ENCODE measurements around the gene RECK. TPM values are rescaled to one million over a fixed set of nuclear protein-coding genes. Genes with fewer than 3 reads are reported as not detected.

The RECK gene
- total RNA-seq, 2 experiments from 2014 or later: 9.3 to 9.8 TPM

DNA sequence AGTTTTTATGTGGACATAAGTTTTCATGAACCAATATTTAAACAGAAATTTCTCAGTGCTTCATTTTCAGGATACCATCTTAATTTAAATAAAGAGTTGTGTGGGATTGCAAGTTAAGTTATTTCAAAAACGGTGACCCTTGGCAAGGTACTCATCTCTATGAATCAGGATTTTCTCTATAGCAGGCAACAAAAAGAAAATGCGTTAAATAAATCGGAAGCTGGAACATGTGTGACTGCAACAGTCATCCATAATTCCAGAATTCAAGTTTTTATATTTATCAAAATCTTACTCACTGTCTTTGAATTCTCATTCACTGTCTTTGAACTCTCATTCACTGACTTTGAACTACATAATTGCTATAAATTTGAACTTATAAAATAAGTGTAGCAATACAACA lies 5.8 kb upstream of the RECK start:
- intact Hi-C loops (cut with DNase I, micrococcal nuclease): no loop called here
- Histone ChIP-seq H3K27ac (ENCODE audit: low read depth in 1 of 2, low read length in 2 of 2) (no peak overlapping the region), H3K9me3 (ENCODE audit: control insufficient read depth in 1 of 2, insufficient read depth in 1 of 2, low read length in 2 of 2) (no peaks in the 10 kb centered on the region), H3K36me3 (ENCODE audit: insufficient read depth, low read length) (no peaks in the 10 kb centered on the region), H3K27me3 (ENCODE audit: control insufficient read depth in 1 of 2, insufficient read depth in 2 of 2, low read length in 2 of 2) (no peaks in the 10 kb centered on the region), H3K4me1 (ENCODE audit: insufficient read depth, low read length) (no peaks in the 10 kb centered on the region), H3K4me3 (ENCODE audit: low read length) (no peak overlapping the region)
- Mint-ChIP-seq H3K36me3 (ENCODE audit: low read depth) (no peaks in the 10 kb centered on the region), H3K9me3 (no peaks in the 10 kb centered on the region), H3K4me1 (ENCODE audit: low read depth) (no peaks in the 10 kb centered on the region), H3K27ac (no peak overlapping the region), H3K27me3 (no peaks in the 10 kb centered on the region), H3K4me3 (no peak overlapping the region)
- ChIA-PET POLR2A (no interaction called here), CTCF (interaction anchor here (1.0 kb wide), 1 partner anchor 23 kb away, joined by 3 read pairs; no protein-coding TSS in a partner anchor)
- ATAC-seq (ENCODE audit: poor library complexity) (no peak), DNase-seq (no peak)
- TF ChIP-seq, protein P1, sequence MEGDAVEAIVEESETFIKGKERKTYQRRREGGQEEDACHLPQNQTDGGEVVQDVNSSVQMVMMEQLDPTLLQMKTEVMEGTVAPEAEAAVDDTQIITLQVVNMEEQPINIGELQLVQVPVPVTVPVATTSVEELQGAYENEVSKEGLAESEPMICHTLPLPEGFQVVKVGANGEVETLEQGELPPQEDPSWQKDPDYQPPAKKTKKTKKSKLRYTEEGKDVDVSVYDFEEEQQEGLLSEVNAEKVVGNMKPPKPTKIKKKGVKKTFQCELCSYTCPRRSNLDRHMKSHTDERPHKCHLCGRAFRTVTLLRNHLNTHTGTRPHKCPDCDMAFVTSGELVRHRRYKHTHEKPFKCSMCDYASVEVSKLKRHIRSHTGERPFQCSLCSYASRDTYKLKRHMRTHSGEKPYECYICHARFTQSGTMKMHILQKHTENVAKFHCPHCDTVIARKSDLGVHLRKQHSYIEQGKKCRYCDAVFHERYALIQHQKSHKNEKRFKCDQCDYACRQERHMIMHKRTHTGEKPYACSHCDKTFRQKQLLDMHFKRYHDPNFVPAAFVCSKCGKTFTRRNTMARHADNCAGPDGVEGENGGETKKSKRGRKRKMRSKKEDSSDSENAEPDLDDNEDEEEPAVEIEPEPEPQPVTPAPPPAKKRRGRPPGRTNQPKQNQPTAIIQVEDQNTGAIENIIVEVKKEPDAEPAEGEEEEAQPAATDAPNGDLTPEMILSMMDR (IDR thresholded peaks at IDR 0.05): no peak

DNA sequence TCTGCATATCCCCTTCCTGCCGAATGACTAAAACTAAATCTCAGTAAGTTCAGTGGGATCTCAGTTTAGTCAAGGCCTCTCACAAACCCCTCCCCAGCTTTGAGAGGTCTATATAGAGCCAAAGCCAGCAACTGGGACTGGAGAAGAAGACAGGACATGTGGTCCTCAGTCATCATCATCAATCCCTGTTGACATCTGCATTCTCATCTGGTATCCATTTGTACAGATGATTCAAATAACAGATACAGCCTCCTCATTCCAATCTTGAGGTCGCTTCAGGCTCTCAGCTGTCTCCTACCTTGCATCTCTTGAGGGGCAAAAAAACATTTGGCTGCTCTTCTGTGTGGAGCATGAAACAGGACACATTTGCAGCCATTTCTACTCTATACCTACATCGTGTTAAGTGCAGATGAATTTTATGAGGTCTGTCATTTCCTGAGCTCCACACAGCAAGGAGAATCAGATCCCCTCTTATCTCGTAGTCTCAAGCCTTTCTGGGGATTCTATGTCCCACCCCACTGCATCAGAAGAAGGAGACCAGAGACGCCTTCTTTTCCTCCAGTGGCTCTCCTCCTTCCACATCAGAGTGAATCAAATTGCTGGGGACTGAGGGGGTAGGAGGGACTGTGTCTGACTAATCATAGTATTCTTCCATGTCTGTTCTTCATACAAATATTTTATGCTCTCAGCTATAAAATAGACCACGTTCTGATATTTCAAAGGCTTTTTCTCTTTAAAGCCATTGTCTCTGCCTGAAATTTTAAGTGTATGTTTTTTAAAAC lies 4.7 kb upstream of the RECK start:
- Mint-ChIP-seq H3K4me1 (ENCODE audit: low read depth) (no peaks in the 10 kb centered on the region), H3K27me3 (no peaks in the 10 kb centered on the region), H3K36me3 (ENCODE audit: low read depth) (no peaks in the 10 kb centered on the region), H3K4me3 (no peak overlapping the region), H3K9me3 (no peaks in the 10 kb centered on the region), H3K27ac (no peak overlapping the region)
- POLR2A ChIA-PET: no interaction called here
- Histone ChIP-seq H3K9me3 (ENCODE audit: control insufficient read depth in 1 of 2, insufficient read depth in 1 of 2, low read length in 2 of 2) (no peaks in the 10 kb centered on the region), H3K4me3 (ENCODE audit: low read length) (no peak overlapping the region), H3K27ac (ENCODE audit: low read depth in 1 of 2, low read length in 2 of 2) (no peak overlapping the region), H3K27me3 (ENCODE audit: control insufficient read depth in 1 of 2, insufficient read depth in 2 of 2, low read length in 2 of 2) (no peaks in the 10 kb centered on the region), H3K36me3 (ENCODE audit: insufficient read depth, low read length) (no peaks in the 10 kb centered on the region), H3K4me1 (ENCODE audit: insufficient read depth, low read length) (peaks cover 6% of the 10 kb centered on the region)
- intact Hi-C loops (cut with DNase I, micrococcal nuclease): no loop called here
- CTCF ChIA-PET: no interaction called here
- DNase-seq (no peak), ATAC-seq (ENCODE audit: poor library complexity) (no peak)
- TF ChIP-seq, protein P1 (IDR thresholded peaks at IDR 0.05): no peak

DNA sequence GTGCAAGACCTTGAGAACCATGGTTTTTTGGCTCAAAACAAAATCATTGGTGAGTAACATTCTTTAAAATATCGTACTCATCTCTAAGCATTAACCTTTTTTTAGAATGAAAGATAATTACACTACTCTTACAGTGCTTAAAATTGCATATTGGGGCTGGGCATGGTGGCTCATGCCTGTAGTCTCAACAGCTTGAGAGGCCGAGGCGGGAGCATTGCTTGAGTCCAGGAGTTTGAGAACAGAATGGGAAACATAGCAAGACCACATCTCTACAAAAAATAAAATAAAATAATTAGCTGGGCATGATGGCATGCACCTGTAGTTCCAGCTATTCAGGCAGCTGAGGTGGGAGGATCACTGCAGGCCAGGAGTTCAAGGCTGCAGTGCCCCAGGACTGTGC lies 2.9 kb upstream of the RECK start:
- ATAC-seq (ENCODE audit: poor library complexity) (no peak), DNase-seq (no peak)
- Histone ChIP-seq H3K36me3 (ENCODE audit: insufficient read depth, low read length) (no peaks in the 10 kb centered on the region), H3K4me3 (ENCODE audit: low read length) (no peak overlapping the region), H3K27ac (ENCODE audit: low read depth in 1 of 2, low read length in 2 of 2) (no peak overlapping the region), H3K9me3 (ENCODE audit: control insufficient read depth in 1 of 2, insufficient read depth in 1 of 2, low read length in 2 of 2) (no peaks in the 10 kb centered on the region), H3K27me3 (ENCODE audit: control insufficient read depth in 1 of 2, insufficient read depth in 2 of 2, low read length in 2 of 2) (no peaks in the 10 kb centered on the region), H3K4me1 (ENCODE audit: insufficient read depth, low read length) (peaks cover 15% of the 10 kb centered on the region)
- ChIA-PET POLR2A (no interaction called here), CTCF (no interaction called here)
- Mint-ChIP-seq H3K9me3 (no peaks in the 10 kb centered on the region), H3K4me1 (ENCODE audit: low read depth) (peaks cover 15% of the 10 kb centered on the region), H3K36me3 (ENCODE audit: low read depth) (no peaks in the 10 kb centered on the region), H3K27ac (no peak overlapping the region), H3K4me3 (no peak overlapping the region), H3K27me3 (no peaks in the 10 kb centered on the region)
- intact Hi-C loops (cut with DNase I, micrococcal nuclease): no loop called here
- TF ChIP-seq, protein P1 (IDR thresholded peaks at IDR 0.05): no peak
